ENCODE data around the gene ZNF423.

ZNF423 gene

GRCh38 chr16:49617710-49618330 lies 238.1 kb downstream of the ZNF423 start:
- DNase-seq: no peak

GRCh38 chr16:49617016-49617629 lies 238.8 kb downstream of the ZNF423 start:
- DNase-seq: no peak

GRCh38 chr16:49615576-49615975 lies 240.3 kb downstream of the ZNF423 start:
- no peak for DNase-seq

DNA sequence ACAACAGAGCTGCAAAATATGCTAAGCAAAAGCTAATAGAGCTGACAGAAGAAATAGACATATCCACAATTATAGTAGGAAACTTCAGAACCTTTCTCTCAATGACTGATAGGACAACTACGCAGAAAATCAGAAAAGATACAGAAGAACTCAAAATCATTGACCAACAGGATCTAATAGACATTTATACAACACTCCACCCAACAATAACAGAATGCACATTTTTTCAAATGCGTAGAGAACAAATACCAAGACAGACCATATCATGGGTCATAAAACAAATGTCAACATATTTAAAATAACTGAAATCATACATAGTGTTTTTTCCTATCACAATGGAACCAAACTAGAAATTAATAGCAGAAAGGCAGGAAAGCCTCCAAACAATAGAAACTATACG lies 244.9 kb downstream of the ZNF423 start:
- no peak for DNase-seq

- DNase-seq: no peak
Observed at GRCh38 chr16:49608779-49609178, 247.1 kb downstream of the ZNF423 start.

DNA sequence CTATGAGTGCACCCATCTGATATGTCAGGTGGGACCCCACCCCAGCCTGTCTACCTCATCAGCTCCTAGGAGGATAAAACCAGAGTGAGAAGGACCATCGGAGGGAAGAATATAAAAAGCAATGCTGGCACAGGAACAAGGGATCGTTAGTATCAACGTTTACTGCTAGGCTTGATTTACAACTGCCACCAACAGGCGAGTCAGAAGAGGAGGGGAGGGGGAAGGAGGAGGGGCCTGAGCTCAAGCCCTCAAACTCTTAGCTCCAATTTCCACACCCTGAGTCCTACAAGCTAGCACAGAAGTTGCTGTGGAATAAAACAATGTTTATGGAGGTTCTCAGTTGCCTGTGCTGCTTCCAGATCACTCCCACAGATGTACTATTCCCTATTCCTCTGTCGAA lies 247.8 kb downstream of the ZNF423 start:
- no peak for DNase-seq

- no peak for DNase-seq
Observed at GRCh38 chr16:49605536-49606254, 250.2 kb downstream of the ZNF423 start.

GRCh38 chr16:49604602-49605001 lies 251.3 kb downstream of the ZNF423 start:
- no peak for DNase-seq

DNA sequence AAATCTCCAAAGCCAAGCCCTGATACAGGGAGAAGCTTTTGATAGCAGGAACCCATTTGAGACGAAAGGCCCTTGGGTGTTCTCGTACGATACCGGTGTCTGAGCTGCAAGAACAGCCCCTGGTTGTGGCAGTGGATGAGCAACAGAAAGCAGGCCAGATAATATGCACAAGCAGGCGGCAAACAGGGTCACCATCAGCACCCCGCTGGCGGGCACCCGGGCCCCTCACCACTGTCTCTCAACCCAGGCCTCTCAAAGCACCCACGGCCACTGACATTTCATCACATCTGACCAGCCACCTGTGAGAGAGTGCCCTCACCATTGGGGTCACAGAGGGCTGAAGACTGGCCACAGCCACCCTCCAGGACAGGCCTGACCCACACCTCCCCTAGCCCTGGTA lies 252.0 kb downstream of the ZNF423 start:
- no peak for DNase-seq

- no peak for DNase-seq
Observed at GRCh38 chr16:49602976-49603310, 253.0 kb downstream of the ZNF423 start.

DNA sequence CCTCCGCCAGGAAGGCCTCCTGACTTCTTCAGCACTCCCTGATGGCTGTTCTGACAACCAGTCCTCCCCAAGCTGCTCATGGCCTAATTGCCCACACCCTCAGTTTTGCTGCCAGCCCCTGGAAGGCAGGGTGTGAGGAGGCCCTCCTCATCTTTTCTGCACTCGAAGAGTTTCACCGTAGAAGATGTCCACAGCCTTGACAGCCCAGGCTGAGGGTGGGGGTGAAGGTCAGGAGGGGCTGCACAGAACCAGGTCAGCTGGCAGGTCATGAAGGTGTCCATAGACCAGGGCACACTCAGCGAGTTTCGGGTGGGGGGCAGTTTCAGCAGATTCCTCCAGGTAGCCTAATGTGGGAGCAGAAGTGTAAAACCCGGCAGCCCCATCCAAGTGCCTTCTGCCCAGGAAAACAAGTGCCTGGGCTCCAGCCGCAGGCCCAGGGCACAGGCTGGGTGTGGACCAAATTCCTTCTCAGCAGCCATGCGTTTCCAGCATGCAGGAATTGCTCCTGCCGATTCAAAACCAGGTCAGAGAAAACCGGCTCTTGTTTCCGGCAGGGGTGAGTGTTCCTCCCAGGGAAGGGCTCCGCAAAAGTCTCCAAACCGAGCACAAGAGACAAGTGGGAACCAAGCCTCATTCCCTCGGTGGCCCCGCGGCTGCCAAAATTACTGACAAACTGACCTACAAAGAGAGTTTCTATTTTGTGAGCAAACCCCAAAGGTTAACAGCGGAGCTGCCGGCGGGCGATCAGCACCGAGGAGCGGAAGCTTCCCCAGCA lies 253.5 kb downstream of the ZNF423 start:
- DNase-seq: no peak

DNA sequence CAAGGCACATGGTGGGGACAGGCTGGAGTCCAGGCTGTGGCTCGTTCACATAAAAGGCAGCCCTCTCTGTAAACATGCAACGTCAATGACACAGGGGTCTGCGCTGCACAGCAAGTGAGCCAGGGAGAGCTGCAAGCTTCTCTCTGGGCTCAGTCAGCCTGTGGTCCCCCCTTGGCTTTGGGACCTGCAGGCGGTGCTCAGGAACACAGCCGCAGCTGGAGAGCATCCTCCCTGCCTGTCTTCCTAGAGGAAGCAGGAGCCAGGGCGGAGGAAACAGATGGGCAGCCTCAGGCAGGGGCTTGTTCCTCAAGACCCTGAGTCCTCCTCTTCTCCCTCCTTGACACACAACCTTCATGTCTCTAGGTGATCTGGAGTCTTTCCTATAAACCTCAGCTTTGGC lies 254.3 kb downstream of the ZNF423 start:
- no peak for DNase-seq

- DNase-seq: no peak
Observed at GRCh38 chr16:49600976-49601375, 254.9 kb downstream of the ZNF423 start.

DNA sequence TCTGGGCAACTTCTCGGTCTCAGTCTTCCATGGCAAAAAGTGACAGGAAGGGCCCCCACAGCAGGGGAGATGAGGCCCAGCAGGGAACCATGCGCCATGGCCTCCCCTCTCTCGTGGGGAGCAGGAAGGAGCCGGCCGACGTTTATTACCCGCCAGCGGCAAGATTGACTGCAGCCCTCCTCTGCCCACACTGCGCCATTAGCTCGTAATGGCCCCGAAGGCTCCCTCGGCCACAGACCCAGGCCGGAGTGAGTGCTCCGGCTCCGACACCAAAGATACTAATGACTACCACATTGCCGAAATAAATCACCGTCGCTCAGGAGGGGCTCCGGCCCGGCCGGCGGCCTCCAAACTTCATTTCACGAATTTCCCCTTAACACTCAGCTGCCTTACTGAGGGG lies 255.4 kb downstream of the ZNF423 start:
- no peak for DNase-seq

DNA sequence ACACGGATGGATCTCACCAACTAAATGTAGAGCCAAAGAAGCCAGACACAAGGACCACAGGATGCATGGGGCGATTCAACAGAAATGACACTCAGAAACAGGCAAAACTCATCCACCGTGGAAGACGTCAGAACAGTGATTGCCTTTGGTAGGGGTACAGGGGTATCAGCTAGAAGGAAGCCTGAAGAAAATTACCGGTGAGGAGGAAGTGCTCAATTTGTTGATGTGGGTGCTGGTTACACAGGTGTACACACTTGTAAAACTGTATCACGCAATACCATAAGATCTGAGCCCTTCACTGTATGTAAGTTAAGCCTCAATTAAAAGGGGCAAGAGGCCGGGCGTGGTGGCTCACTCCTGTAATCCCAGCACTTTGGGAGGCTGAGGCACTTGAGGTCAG lies 256.2 kb downstream of the ZNF423 start:
- no peak for DNase-seq

GRCh38 chr16:49599281-49599680 lies 256.6 kb downstream of the ZNF423 start:
- no peak for DNase-seq

DNA sequence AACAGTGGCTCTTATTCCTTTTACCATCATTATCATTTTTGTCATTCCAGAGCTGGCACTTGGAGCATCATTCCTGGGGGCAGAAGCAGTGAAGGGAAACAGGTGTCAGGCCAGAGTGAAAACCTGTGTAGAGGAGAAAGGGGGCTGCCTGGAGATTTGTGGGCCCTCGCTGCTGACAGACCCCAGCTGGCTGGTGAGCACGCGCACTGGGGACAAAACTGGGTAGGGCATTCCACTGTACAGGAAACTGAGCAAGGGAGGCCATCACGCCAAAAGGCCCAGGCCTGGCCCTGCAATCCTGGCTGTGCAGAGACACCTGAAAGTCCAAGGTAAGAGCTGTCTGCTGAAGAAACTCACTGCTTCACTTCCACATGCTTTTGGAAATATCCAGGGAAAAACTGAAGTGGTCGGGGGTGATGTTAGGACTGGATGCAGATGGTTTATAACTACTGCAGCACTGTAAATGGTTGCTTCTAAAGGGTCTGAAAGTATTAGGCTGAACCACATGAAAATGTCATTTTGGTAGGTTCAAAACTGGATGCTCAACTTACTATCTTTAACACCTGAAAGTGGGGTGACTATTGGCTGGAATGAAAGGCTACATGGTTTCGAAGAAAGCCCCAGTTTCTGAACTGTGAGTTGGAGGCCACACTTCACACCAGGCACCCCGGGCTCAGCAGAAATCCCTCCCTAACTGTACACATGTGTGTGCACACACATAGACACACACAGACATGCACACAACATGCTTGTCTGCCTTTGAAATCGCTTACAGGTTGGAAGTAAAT lies 257.3 kb downstream of the ZNF423 start:
- no peak for DNase-seq

GRCh38 chr16:49597796-49598195 lies 258.1 kb downstream of the ZNF423 start:
- DNase-seq: no peak

- no peak for DNase-seq
Observed at GRCh38 chr16:49596648-49597291, 259.1 kb downstream of the ZNF423 start.

DNA sequence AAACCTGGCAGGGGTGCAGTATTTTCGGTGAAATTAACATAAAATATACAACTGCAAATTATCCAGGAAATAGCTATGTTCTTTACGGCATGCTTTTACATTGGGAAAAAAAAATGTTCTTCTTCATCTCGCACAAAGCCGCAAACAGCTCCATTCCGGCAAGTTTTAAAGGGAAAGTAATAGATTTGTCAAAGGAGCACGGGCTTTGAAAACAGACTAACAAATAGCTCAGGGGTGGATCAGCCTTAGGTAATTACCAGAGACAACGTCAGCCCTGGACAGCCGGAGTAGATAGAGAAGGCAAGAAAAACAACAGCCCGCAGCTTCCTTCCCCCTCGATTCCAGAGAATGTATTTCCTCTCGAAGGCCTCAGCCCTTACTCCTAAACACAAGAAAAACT lies 259.8 kb downstream of the ZNF423 start:
- no peak for DNase-seq

GRCh38 chr16:49594685-49595498 lies 261.0 kb downstream of the ZNF423 start:
- no peak for DNase-seq

DNA sequence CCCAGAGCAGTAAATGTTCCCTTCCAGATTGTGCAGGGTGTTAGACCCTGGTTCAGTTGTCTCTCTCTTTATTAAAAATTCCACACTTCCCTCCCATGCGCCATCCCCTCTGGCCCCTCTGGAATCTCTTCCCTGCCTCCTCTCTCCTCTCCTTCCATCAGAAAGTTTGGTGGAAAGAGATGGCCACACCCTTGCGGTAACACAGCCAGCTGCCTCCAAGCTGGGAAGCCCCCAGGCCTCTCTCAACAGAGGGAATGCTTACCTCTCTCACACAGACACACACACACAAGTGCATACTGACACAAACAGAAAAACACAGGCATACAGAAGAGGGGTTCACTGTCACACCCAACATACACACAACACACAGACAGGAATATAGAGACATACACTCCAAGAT lies 261.8 kb downstream of the ZNF423 start:
- no peak for DNase-seq

Measured in NCI-H226 (cell line).